ENCODE measurements around the gene GJD4.

GJD4 gene

GRCh38 chr10:35574924-35575352 is 30.2 kb upstream of the GJD4 start:
- Histone ChIP-seq H3F3A (ENCODE audit: low read depth) (no peaks in the 10 kb centered on the region), H2AFZ (ENCODE audit: low read length) (no peak overlapping the region), H3K9me2 (replicated peaks; ENCODE audit: low read depth, low read length) (no peaks in the 10 kb centered on the region), H3K27me3 (ENCODE audit: insufficient read depth, low read length, poor library complexity, severe bottlenecking) (no peaks in the 10 kb centered on the region), H3K9me3 (ENCODE audit: insufficient read depth, low read depth, low read length) (no peaks in the 10 kb centered on the region), H3K9ac (ENCODE audit: low read depth, low read length, poor library complexity, severe bottlenecking) (no peak overlapping the region), H3K4me1 (ENCODE audit: insufficient read depth, low read length, poor library complexity, severe bottlenecking) (no peaks in the 10 kb centered on the region), H3K79me2 (ENCODE audit: insufficient read depth, low read length) (no peaks in the 10 kb centered on the region), H3K4me3 (ENCODE audit: low read length, poor library complexity, severe bottlenecking) (no peak overlapping the region), H3K4me2 (ENCODE audit: low read depth, low read length, poor library complexity, severe bottlenecking) (no peak overlapping the region), H3K36me3 (ENCODE audit: insufficient read depth, low read length) (peaks cover 8% of the 10 kb centered on the region; the same call in 1 of the 2 replicates), H4K20me1 (ENCODE audit: insufficient read depth, low read length, poor library complexity, severe bottlenecking) (no peaks in the 10 kb centered on the region)
- TF ChIP-seq EZH2phosphoT487 (IDR thresholded peaks at IDR 0.05; ENCODE audit: borderline replicate concordance) (no peak), CTCF (conservative IDR thresholded peaks at IDR 0.05; ENCODE audit: low read length) (peak; percentile 43)

GRCh38 chr10:35575640-35576039 is 29.5 kb upstream of the GJD4 start:
- no peaks in the 10 kb centered on the region for H4K20me1 ChIP-seq (ENCODE audit: insufficient read depth, low read length, poor library complexity, severe bottlenecking)
- no peaks in the 10 kb centered on the region for H3F3A ChIP-seq (ENCODE audit: low read depth)
- peaks cover 3% of the 10 kb centered on the region; the same call in 1 of the 2 replicates for H3K36me3 ChIP-seq (ENCODE audit: insufficient read depth, low read length)
- H3K9ac ChIP-seq (ENCODE audit: low read depth, low read length, poor library complexity, severe bottlenecking), result no peak overlapping the region
- no peak overlapping the region for H3K4me2 ChIP-seq (ENCODE audit: low read depth, low read length, poor library complexity, severe bottlenecking)
- no peaks in the 10 kb centered on the region for H3K4me1 ChIP-seq (ENCODE audit: insufficient read depth, low read length, poor library complexity, severe bottlenecking)
- no peaks in the 10 kb centered on the region for H3K79me2 ChIP-seq (ENCODE audit: insufficient read depth, low read length)
- H3K9me3 ChIP-seq (ENCODE audit: insufficient read depth, low read depth, low read length), result no peaks in the 10 kb centered on the region
- no peaks in the 10 kb centered on the region for H3K9me2 ChIP-seq (replicated peaks; ENCODE audit: low read depth, low read length)
- TF ChIP-seq CTCF (conservative IDR thresholded peaks at IDR 0.05; ENCODE audit: low read length), result no peak
- TF ChIP-seq EZH2phosphoT487 (IDR thresholded peaks at IDR 0.05; ENCODE audit: borderline replicate concordance), result no peak
- H3K4me3 ChIP-seq (ENCODE audit: low read length, poor library complexity, severe bottlenecking), result no peak overlapping the region
- H2AFZ ChIP-seq (ENCODE audit: low read length), result no peak overlapping the region
- no peaks in the 10 kb centered on the region for H3K27me3 ChIP-seq (ENCODE audit: insufficient read depth, low read length, poor library complexity, severe bottlenecking)

- Histone ChIP-seq H3K4me2 (ENCODE audit: low read depth, low read length, poor library complexity, severe bottlenecking) (no peak overlapping the region), H4K20me1 (ENCODE audit: insufficient read depth, low read length, poor library complexity, severe bottlenecking) (no peaks in the 10 kb centered on the region), H3K9me2 (replicated peaks; ENCODE audit: low read depth, low read length) (no peaks in the 10 kb centered on the region), H3K9ac (ENCODE audit: low read depth, low read length, poor library complexity, severe bottlenecking) (no peak overlapping the region), H3F3A (ENCODE audit: low read depth) (no peaks in the 10 kb centered on the region), H3K27me3 (ENCODE audit: insufficient read depth, low read length, poor library complexity, severe bottlenecking) (no peaks in the 10 kb centered on the region), H3K4me3 (ENCODE audit: low read length, poor library complexity, severe bottlenecking) (no peak overlapping the region), H3K79me2 (ENCODE audit: insufficient read depth, low read length) (no peaks in the 10 kb centered on the region), H3K4me1 (ENCODE audit: insufficient read depth, low read length, poor library complexity, severe bottlenecking) (no peaks in the 10 kb centered on the region), H3K36me3 (ENCODE audit: insufficient read depth, low read length) (no peaks in the 10 kb centered on the region), H2AFZ (ENCODE audit: low read length) (no peak overlapping the region), H3K9me3 (ENCODE audit: insufficient read depth, low read depth, low read length) (no peaks in the 10 kb centered on the region)
- TF ChIP-seq CTCF (conservative IDR thresholded peaks at IDR 0.05; ENCODE audit: low read length), result no peak
- no peak for TF ChIP-seq EZH2phosphoT487 (IDR thresholded peaks at IDR 0.05; ENCODE audit: borderline replicate concordance)
These were observed 28.4 kb upstream of the GJD4 start for GRCh38 chr10:35576730-35577129.
